KMS-11 (cell line): Measurements from ENCODE around the gene CACNA2D3.

ENCODE experiments used
- H2AFZ ChIP-seq: fragments of 200-600 bp; sonication (generic); 2 replicates; pipeline ENCODE4 v1.6.1; 2016; ENCODE audit warnings: antibody characterized with exemption, mixed run types, low read depth
- H3K27ac ChIP-seq: fragments of 200-600 bp; sonication (generic); 2 replicates; pipeline ENCODE4 v1.6.1; 2016; ENCODE audit warnings: mild to moderate bottlenecking, mixed run types
- H3K27me3 ChIP-seq: fragments of 200-600 bp; sonication (generic); 2 replicates; pipeline ENCODE4 v1.6.1; 2017; ENCODE audit warnings: mild to moderate bottlenecking, low read depth, mixed run types, moderate library complexity; ENCODE audit not compliant: insufficient read depth
- H3K36me3 ChIP-seq: fragments of 200-600 bp; sonication (generic); 2 replicates; pipeline ENCODE4 v1.6.1; 2017; ENCODE audit warnings: mild to moderate bottlenecking, mixed run types; ENCODE audit not compliant: insufficient read depth
- H3K4me1 ChIP-seq: fragments of 200-600 bp; sonication (generic); 2 replicates; pipeline ENCODE4 v1.6.1; 2016; ENCODE audit warnings: mild to moderate bottlenecking, low read depth, mixed run types; ENCODE audit not compliant: poor library complexity, severe bottlenecking
- H3K4me2 ChIP-seq: fragments of 200-600 bp; sonication (generic); 2 replicates; pipeline ENCODE4 v1.7.0; 2016; ENCODE audit warnings: mild to moderate bottlenecking, mixed run types
- H3K4me3 ChIP-seq: fragments of 200-600 bp; sonication (generic); IDR thresholded peaks from 2 replicates; pipeline ENCODE4 v1.6.1; 2017; ENCODE audit warnings: low read depth, low read length, mixed read lengths; ENCODE audit not compliant: insufficient read depth
- H3K79me2 ChIP-seq: fragments of 200-600 bp; sonication (generic); 2 replicates; pipeline ENCODE4 v1.6.1; 2016; ENCODE audit warnings: low read depth, mixed run types; ENCODE audit not compliant: insufficient read depth
- H3K9ac ChIP-seq: fragments of 200-600 bp; sonication (generic); 2 replicates; pipeline ENCODE4 v1.6.1; 2016; ENCODE audit warnings: mild to moderate bottlenecking, mixed run types
- H4K20me1 ChIP-seq: fragments of 200-600 bp; sonication (generic); 2 replicates; pipeline ENCODE4 v1.6.1; 2016; ENCODE audit warnings: mild to moderate bottlenecking, mixed run types; ENCODE audit not compliant: insufficient read depth
- CTCF ChIP-seq: fragments of 200-600 bp; sonication (generic); conservative IDR thresholded peaks from 2 replicates; pipeline ENCODE4 v1.6.1; 2017; ENCODE audit warnings: low read depth, mild to moderate bottlenecking, antibody characterized with exemption, low read length, moderate library complexity, mixed read lengths

The CACNA2D3 gene

DNA sequence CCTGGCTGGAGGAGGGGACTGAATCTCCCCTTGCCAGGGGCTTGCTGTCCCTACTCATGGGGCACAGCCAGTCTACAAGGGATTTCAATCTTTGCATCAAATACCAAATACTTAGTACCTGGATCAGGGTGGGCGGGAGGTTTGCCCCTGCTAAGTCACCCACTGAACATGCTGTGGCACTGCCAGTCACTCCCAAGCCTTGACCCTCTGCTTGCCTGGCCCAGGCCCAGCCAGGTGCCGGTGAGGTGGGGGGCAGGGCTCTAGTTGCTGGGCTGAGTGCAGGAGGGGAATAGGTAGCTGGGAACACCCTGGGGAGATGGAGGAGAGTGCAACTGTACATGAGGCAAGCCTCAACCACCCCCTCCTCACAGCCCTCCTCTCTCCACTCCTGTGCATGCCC, 941.8 kb downstream of the CACNA2D3 start:
- no peaks in the 10 kb centered on the region for H3K27me3 ChIP-seq
- no peaks in the 10 kb centered on the region for H3K79me2 ChIP-seq
- no peak overlapping the region for H3K4me3 ChIP-seq
- H3K36me3 ChIP-seq: no peaks in the 10 kb centered on the region
- no peak overlapping the region for H3K27ac ChIP-seq
- no peak for TF ChIP-seq CTCF
- no peak overlapping the region for H3K4me2 ChIP-seq
- H4K20me1 ChIP-seq: no peaks in the 10 kb centered on the region
- no peaks in the 10 kb centered on the region for H3K4me1 ChIP-seq
- no peak overlapping the region for H3K9ac ChIP-seq
- H2AFZ ChIP-seq: no peak overlapping the region

DNA sequence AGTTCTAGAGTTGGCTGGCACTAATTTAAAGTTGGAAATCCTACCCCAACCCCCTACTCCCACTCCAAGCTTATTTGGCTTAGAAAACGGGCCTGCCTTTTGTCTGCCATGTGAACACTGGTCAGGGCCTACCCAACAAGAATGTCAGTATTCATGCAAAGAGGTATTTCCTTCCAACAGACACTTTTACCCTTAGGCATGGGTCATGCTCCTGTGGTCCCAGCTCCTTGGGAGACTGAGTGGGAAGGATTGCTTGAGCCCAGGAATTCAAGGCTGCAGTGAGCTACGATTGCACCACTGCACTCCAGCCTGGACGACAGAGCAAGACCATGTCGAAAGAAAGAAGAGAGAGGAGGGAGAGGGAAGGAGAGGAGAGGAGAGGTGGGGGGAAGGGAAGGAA, 943.0 kb downstream of the CACNA2D3 start:
- Histone ChIP-seq H3K79me2 (no peaks in the 10 kb centered on the region), H3K4me1 (no peaks in the 10 kb centered on the region), H3K27me3 (no peaks in the 10 kb centered on the region)

GRCh38 chr3:55066551-55067047, 944.2 kb downstream of the CACNA2D3 start:
- no peak overlapping the region for H3K9ac ChIP-seq

More for the DNA sequence above, 943.0 kb downstream of the CACNA2D3 start:
- Histone ChIP-seq H3K9ac (no peak overlapping the region), H3K36me3 (no peaks in the 10 kb centered on the region), H3K27ac (no peak overlapping the region), H3K4me2 (no peak overlapping the region), H2AFZ (no peak overlapping the region), H4K20me1 (no peaks in the 10 kb centered on the region), H3K4me3 (no peak overlapping the region)
- TF ChIP-seq CTCF: no peak

GRCh38 chr3:55069950-55070349, 947.6 kb downstream of the CACNA2D3 start:
- H3K36me3 ChIP-seq: no peaks in the 10 kb centered on the region
- H3K9ac ChIP-seq: no peak overlapping the region
- no peaks in the 10 kb centered on the region for H3K79me2 ChIP-seq
- H3K27me3 ChIP-seq: no peaks in the 10 kb centered on the region
- no peak overlapping the region for H3K4me3 ChIP-seq
- no peak overlapping the region for H2AFZ ChIP-seq
- no peak overlapping the region for H3K27ac ChIP-seq
- no peaks in the 10 kb centered on the region for H4K20me1 ChIP-seq
- H3K4me1 ChIP-seq: no peaks in the 10 kb centered on the region
- H3K4me2 ChIP-seq: no peak overlapping the region
- no peak for TF ChIP-seq CTCF

More at GRCh38 chr3:55066551-55067047, 944.2 kb downstream of the CACNA2D3 start:
- H3K4me1 ChIP-seq: no peaks in the 10 kb centered on the region
- no peaks in the 10 kb centered on the region for H3K79me2 ChIP-seq
- H3K27me3 ChIP-seq: no peaks in the 10 kb centered on the region
- no peak overlapping the region for H3K27ac ChIP-seq
- no peak overlapping the region for H2AFZ ChIP-seq
- no peak overlapping the region for H3K4me3 ChIP-seq
- no peaks in the 10 kb centered on the region for H4K20me1 ChIP-seq
- H3K36me3 ChIP-seq: no peaks in the 10 kb centered on the region
- H3K4me2 ChIP-seq: no peak overlapping the region
- TF ChIP-seq CTCF: no peak
